ENCODE data around the gene KCNK7. TPM values are rescaled to one million over a fixed set of nuclear protein-coding genes. Genes with fewer than 3 reads are reported as not detected.

The KCNK7 gene
- total RNA-seq, 4 donors from 2014 or later, result 0.99 to 1.2 (median 1.2) TPM

DNA sequence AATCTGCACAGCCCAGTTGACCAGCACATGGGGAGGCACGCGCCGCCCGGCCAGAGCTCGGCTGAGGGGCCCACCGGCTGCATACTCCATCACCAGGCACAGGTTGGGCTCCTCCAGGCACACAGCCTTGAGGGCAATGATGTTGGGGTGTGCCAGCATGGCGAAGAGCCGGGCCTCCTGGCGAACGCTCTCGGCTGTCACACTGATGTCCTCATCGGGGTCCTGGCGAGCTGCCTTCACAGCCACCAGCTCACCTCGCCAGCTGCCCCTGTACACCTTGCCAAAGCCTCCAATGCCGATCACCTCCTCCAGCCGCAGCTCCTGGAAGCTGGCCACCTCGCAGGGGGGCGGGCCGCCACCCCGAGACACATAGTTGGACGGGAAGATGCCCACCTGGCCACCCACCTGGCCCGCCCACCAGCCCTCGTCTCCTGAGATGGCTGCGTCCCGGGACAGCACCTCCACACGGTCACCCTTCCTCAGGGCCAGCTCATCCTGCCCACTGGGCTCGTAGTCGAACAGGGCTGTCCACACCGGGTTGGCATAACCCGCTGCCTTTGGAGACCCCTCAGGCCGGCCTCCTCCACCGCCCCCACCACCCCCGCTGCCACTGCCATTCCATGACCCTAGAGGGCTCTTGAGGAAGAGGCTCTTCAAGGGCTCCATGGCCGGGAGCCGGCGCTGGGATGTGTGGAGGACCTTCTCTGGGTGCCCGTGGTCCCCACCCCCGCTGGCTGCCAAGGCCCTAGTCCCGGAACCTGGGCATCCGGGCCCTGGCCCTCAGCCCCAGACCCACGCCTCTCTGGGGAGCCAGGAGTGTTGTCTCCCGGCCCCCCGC, 17.7 kb upstream of the KCNK7 start:
- WGBS, result 3% methylated on average over 7 of the region's 43 CpGs
- H3K4me1 ChIP-seq, result peaks cover 58 to 75% (median 73%) of the 10 kb centered on the region in 4 donors

DNA sequence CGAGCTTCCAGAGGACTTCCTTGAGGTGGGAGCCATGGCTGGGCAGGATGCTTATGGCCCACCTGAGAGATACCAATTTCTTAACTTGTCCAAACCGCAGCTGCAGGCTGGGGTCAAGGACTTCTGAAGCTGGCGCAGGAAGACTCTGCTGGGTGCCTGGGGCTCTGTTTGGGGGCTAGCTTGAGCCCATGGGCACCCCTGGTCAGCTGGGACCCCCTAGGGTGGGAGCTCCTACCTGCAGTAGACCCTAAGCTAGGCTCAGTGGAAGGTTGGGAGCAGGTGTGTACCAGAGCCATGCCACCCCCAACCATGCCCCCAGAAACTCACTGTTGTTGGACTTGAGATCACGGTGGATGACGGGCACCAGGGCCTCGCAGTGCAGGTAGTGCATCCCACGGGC, 17.1 kb upstream of the KCNK7 start:
- no peak for TF ChIP-seq EP300 (IDR thresholded peaks at IDR 0.05)
- TF ChIP-seq, protein P1, sequence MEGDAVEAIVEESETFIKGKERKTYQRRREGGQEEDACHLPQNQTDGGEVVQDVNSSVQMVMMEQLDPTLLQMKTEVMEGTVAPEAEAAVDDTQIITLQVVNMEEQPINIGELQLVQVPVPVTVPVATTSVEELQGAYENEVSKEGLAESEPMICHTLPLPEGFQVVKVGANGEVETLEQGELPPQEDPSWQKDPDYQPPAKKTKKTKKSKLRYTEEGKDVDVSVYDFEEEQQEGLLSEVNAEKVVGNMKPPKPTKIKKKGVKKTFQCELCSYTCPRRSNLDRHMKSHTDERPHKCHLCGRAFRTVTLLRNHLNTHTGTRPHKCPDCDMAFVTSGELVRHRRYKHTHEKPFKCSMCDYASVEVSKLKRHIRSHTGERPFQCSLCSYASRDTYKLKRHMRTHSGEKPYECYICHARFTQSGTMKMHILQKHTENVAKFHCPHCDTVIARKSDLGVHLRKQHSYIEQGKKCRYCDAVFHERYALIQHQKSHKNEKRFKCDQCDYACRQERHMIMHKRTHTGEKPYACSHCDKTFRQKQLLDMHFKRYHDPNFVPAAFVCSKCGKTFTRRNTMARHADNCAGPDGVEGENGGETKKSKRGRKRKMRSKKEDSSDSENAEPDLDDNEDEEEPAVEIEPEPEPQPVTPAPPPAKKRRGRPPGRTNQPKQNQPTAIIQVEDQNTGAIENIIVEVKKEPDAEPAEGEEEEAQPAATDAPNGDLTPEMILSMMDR (IDR thresholded peaks at IDR 0.05), result no peak
- no peak for TF ChIP-seq POLR2AphosphoS5 (IDR thresholded peaks at IDR 0.05)
- no peak for TF ChIP-seq POLR2A (IDR thresholded peaks at IDR 0.05; ENCODE audit: low read depth)
- Histone ChIP-seq H3K27ac (replicated peaks in 1 of 4) (peak overlapping the region; percentile 87 to 97 (median 96)), H3K4me3 (peak overlapping the region; percentile 72 to 96 (median 80)), H3K4me1 (peaks cover 64 to 81% (median 78%) of the 10 kb centered on the region in 4 donors), H3K36me3 (peaks cover 10 to 47% (median 41%) of the 10 kb centered on the region in 4 donors), H3K9me3 (no peaks in the 10 kb centered on the region), H3K27me3 (no peaks in the 10 kb centered on the region)
- 43% methylated on average over 1 of the region's 7 CpGs for WGBS
- DNase-seq (ENCODE audit: extremely low spot score), result no peak
- intact Hi-C loops (cut with DNase I), result no loop called here

More for the DNA sequence above, 17.7 kb upstream of the KCNK7 start:
- no peak for TF ChIP-seq POLR2AphosphoS5 (IDR thresholded peaks at IDR 0.05)
- intact Hi-C loops (cut with DNase I), result no loop called here
- Histone ChIP-seq H3K27me3 (no peaks in the 10 kb centered on the region), H3K4me3 (peak overlapping the region; percentile 72 to 96 (median 80)), H3K9me3 (no peaks in the 10 kb centered on the region), H3K27ac (replicated peaks in 1 of 4) (peak overlapping the region; percentile 87 to 97 (median 96)), H3K36me3 (peaks cover 12 to 47% (median 42%) of the 10 kb centered on the region in 4 donors)
- DNase-seq (ENCODE audit: extremely low spot score), result no peak

DNA sequence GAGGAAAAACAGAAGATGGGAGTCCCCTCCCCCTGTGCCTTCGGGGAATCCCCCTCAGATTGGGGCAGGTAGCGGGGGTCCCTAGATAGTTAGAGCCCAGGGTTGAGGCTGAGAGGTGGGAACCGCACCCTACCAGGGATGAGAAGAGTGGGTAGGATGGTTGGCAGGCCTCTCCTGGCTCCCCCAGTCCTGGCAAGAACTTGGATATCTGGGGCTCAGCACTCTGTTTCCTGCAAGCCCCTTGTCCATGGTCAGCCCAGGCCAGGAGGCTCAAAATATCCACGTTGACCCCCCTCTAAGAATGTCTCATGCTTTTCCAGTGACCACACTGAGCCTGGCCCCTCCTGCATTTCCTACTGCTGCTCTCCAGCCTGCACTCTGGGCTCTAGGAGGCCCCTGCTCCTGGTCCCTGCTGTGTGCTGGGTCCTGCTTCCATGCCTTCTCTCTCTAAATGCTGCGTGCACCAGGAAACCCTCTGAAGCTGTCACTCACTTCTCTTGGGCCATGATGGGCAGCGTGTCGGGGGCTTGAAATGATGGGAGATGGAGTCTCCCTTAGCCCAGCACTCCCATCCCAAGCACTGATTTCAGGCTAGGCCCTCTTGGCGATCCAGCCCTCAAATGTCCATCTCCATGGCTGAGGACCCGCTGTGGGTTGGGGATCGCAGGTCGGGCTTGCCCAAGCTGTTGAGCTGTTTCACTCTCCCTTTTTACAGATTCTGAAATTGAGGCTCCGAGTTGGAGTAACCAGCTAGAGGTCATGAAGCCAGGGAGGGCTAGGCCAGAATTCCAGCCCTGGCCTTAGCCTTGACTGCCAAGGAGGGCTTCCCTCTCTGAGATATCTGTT, 16.4 kb upstream of the KCNK7 start:
- peak overlapping the region; percentile 72 to 96 (median 80) for H3K4me3 ChIP-seq
- no peaks in the 10 kb centered on the region for H3K9me3 ChIP-seq
- WGBS, result 68% methylated on average over 12 of the region's 12 CpGs
- no peaks in the 10 kb centered on the region for H3K27me3 ChIP-seq
- peak overlapping the region; percentile 87 to 97 (median 96) for H3K27ac ChIP-seq (replicated peaks in 1 of 4)
- H3K4me1 ChIP-seq, result peaks cover 63 to 81% (median 77%) of the 10 kb centered on the region in 4 donors
- intact Hi-C loops (cut with DNase I), result no loop called here
- TF ChIP-seq, protein P1 (IDR thresholded peaks at IDR 0.05), result no peak
- TF ChIP-seq POLR2AphosphoS5 (IDR thresholded peaks at IDR 0.05) (no peak), EP300 (IDR thresholded peaks at IDR 0.05) (no peak), POLR2A (IDR thresholded peaks at IDR 0.05; ENCODE audit: low read depth) (no peak)
- no peak for DNase-seq (ENCODE audit: extremely low spot score)
- peaks cover 5 to 45% (median 37%) of the 10 kb centered on the region in 4 donors for H3K36me3 ChIP-seq

DNA sequence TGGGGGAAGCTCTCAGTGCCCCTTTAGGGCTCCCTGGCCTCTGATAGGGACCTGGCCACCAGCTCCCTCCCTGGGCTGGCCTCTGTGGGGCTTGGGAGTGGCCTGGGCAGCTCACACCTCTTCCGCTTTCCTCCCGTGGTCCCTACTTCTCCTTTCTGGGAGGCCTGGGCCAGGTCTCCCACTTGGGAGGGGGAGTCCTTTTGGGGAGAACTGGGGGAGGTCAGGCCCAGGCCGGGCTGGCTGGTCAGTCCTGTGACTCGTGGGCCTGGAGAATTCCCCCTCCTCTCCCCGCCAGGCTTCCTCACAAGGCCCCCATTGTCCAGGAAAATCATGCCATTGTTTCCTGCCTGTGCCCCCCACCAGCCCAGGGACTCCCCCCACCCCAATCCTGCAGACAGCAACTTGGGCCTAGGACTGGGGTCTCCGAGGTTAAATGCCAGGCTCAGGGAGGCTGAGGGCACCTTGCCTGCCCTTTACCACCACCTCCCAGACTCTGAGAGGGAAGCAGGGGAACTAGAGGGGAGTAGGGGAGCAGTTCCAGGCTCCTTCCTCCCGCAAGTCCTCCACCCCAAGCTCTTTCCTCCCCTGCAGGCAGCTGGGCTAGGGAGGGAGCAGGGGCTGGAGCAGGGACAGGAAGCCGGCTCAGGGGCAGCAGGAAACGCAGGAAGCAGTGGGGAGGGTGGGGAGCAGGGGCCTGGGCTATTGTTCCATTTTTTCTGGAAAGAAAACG, 15.6 kb upstream of the KCNK7 start:
- Histone ChIP-seq H3K4me3 (peak overlapping the region; percentile 72 to 96 (median 80)), H3K27ac (replicated peaks in 1 of 4) (peak overlapping the region; percentile 87 to 97 (median 96)), H3K9me3 (no peaks in the 10 kb centered on the region), H3K27me3 (no peaks in the 10 kb centered on the region), H3K36me3 (peaks cover 5 to 46% (median 37%) of the 10 kb centered on the region in 4 donors), H3K4me1 (peaks cover 60 to 81% (median 77%) of the 10 kb centered on the region in 4 donors)
- TF ChIP-seq POLR2A (IDR thresholded peaks at IDR 0.05; ENCODE audit: low read depth), result no peak
- TF ChIP-seq, protein P1 (IDR thresholded peaks at IDR 0.05), result no peak
- TF ChIP-seq POLR2AphosphoS5 (IDR thresholded peaks at IDR 0.05), result peak in 1 of 2 donors; percentile 28
- TF ChIP-seq EP300 (IDR thresholded peaks at IDR 0.05), result no peak
- DNase-seq (ENCODE audit: extremely low spot score), result no peak
- intact Hi-C loops (cut with DNase I), result no loop called here
- WGBS, result 52% methylated on average over 7 of the region's 10 CpGs
